GM12864 (cell line): Measurements from ENCODE around the gene RNF220.

Experiments used
- DNase-seq: peaks from one replicate; pipeline ENCODE4 v3.0.0-alpha.2; 2011; ENCODE audit warnings: low read depth
- H3K4me3 ChIP-seq: 2 replicates; pipeline ENCODE4 v1.5.1; 2011; ENCODE audit warnings: mild to moderate bottlenecking, low read depth, low read length, control low read depth
- TF ChIP-seq, protein P1 (sequence below): IDR thresholded peaks from 2 replicates; pipeline ENCODE4 v1.5.1; 2011; ENCODE audit warnings: low read depth, mild to moderate bottlenecking, moderate library complexity, low read length, control low read depth, inconsistent platforms; ENCODE audit errors: missing control alignments

Gene RNF220

DNA sequence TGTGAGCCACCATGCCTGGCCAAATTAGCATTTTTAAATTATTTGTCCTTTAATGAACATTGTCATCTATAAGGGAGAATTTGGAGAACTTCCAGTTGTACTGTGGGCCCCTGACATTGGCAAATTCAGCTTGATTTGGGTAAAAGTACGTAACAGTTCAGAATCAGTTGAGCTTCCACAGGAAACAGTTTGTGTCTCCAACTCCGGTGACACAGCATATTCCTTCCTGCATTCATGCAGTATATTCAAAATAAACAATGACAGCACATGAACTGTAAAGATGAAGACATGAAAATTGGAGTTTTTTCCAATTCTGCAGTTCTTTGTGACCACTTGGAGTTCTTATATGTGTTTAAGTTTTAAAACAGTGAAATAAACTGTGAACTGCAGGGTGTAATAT, 28.2 kb downstream of the RNF220 start:
- H3K4me3 ChIP-seq = no peak overlapping the region
- no peak for DNase-seq
- TF ChIP-seq, protein P1, sequence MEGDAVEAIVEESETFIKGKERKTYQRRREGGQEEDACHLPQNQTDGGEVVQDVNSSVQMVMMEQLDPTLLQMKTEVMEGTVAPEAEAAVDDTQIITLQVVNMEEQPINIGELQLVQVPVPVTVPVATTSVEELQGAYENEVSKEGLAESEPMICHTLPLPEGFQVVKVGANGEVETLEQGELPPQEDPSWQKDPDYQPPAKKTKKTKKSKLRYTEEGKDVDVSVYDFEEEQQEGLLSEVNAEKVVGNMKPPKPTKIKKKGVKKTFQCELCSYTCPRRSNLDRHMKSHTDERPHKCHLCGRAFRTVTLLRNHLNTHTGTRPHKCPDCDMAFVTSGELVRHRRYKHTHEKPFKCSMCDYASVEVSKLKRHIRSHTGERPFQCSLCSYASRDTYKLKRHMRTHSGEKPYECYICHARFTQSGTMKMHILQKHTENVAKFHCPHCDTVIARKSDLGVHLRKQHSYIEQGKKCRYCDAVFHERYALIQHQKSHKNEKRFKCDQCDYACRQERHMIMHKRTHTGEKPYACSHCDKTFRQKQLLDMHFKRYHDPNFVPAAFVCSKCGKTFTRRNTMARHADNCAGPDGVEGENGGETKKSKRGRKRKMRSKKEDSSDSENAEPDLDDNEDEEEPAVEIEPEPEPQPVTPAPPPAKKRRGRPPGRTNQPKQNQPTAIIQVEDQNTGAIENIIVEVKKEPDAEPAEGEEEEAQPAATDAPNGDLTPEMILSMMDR = no peak

- DNase-seq = no peak
- TF ChIP-seq, protein P1 = no peak
- H3K4me3 ChIP-seq = no peak overlapping the region
Observed at GRCh38 chr1:44436401-44437106, 31.5 kb downstream of the RNF220 start.

DNA sequence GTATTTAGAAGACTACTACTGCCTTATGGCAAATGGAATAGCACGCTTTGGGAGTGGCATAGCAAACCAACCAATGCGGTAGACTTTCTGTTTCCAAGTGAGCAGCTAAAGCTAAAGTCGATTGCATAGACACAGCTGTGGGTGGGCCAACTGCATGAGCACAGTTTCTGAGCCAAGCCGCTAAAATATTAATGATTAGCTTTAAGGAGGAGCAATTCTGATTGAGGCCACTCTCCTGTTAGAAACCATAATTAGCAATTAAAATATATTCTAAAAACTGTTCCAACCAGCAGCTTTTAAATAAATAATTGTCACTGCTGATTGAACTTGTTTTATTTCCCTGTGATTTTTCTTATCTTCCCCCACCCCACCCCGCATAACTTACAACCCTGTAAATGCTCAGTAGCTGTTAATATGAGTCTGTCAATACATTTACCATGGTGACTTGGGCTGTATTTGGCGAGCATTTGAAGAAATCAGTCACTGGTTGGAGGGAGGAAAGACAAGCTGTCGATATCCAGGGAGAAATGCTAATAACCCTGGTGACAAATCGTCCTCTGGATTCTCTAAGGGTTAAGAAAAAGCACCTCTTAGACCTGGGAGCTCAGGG, 32.2 kb downstream of the RNF220 start:
- TF ChIP-seq, protein P1 = no peak
- no peak overlapping the region for H3K4me3 ChIP-seq
- no peak for DNase-seq

DNA sequence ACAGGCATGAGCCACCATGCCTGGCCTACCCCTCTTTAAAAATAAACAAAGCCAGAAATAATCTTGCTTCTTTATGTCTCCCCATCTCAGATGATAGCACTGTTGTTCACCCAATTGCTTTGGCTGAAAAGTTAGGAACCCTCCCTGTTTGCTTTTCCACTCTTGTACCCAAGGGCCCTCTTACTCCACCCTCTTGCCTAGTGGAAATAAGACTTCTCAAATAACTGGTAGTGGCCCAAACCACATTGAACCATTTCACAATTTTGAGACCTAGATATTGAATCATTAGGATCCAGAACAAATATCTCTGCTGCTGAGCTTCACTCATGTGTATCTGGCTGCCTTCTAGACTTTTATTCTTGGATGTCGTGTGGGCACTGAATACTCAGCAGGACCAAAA, 37.7 kb downstream of the RNF220 start:
- DNase-seq = no peak
- H3K4me3 ChIP-seq = no peak overlapping the region
- TF ChIP-seq, protein P1 = no peak

GRCh38 chr1:44447051-44447810, 42.2 kb downstream of the RNF220 start:
- no peak overlapping the region for H3K4me3 ChIP-seq
- DNase-seq = no peak
- TF ChIP-seq, protein P1 = no peak

GRCh38 chr1:44453798-44454349, 48.8 kb downstream of the RNF220 start:
- TF ChIP-seq, protein P1 = no peak
- H3K4me3 ChIP-seq = no peak overlapping the region
- DNase-seq = no peak
